Measurements from ENCODE around the gene CAMK1D. TPM values are rescaled to one million over a fixed set of nuclear protein-coding genes. Genes with fewer than 3 reads are reported as not detected.

CAMK1D gene
- total RNA-seq, 3 donors from 2014 or later: 4.4 to 17.3 (median 5.2) TPM

GRCh38 chr10:12390733-12391132, 41.4 kb downstream of the CAMK1D start:
- Histone ChIP-seq H3K4me3 (no peak overlapping the region), H3K4me1 (no peaks in the 10 kb centered on the region), H3K27me3 (no peaks in the 10 kb centered on the region), H3K9me3 (no peaks in the 10 kb centered on the region), H3K36me3 (no peaks in the 10 kb centered on the region), H3K27ac (no peak overlapping the region)
- DNase-seq (ENCODE audit: low spot score in 2 of 2): no peak
- TF ChIP-seq CTCF (IDR thresholded peaks at IDR 0.05) (no peak), POLR2AphosphoS5 (IDR thresholded peaks at IDR 0.05) (no peak)
- intact Hi-C loops (cut with DNase I; ENCODE audit: low total_unique reads): no loop called here

GRCh38 chr10:12391206-12391605, 41.9 kb downstream of the CAMK1D start:
- intact Hi-C loops (cut with DNase I; ENCODE audit: low total_unique reads): no loop called here
- H3K27ac ChIP-seq: no peak overlapping the region
- TF ChIP-seq POLR2A (IDR thresholded peaks at IDR 0.05) (no peak), CTCF (IDR thresholded peaks at IDR 0.05) (no peak), POLR2AphosphoS5 (IDR thresholded peaks at IDR 0.05) (no peak)
- H3K4me1 ChIP-seq: no peaks in the 10 kb centered on the region
- H3K9me3 ChIP-seq: no peaks in the 10 kb centered on the region
- no peak overlapping the region for H3K4me3 ChIP-seq
- H3K27me3 ChIP-seq: no peaks in the 10 kb centered on the region
- no peak for DNase-seq (ENCODE audit: low spot score in 2 of 2)
- H3K36me3 ChIP-seq: no peaks in the 10 kb centered on the region

GRCh38 chr10:12393831-12394230, 44.5 kb downstream of the CAMK1D start:
- Histone ChIP-seq H3K4me1 (no peaks in the 10 kb centered on the region), H3K36me3 (no peaks in the 10 kb centered on the region), H3K4me3 (no peak overlapping the region), H3K27me3 (no peaks in the 10 kb centered on the region), H3K9me3 (no peaks in the 10 kb centered on the region), H3K27ac (no peak overlapping the region)
- intact Hi-C loops (cut with DNase I; ENCODE audit: low total_unique reads): no loop called here
- no peak for DNase-seq (ENCODE audit: low spot score in 2 of 2)
- TF ChIP-seq POLR2A (IDR thresholded peaks at IDR 0.05) (no peak), POLR2AphosphoS5 (IDR thresholded peaks at IDR 0.05) (no peak), CTCF (IDR thresholded peaks at IDR 0.05) (no peak)

- intact Hi-C loops (cut with DNase I; ENCODE audit: low total_unique reads): no loop called here
- H3K4me3 ChIP-seq: no peak overlapping the region
- DNase-seq (ENCODE audit: low spot score in 2 of 2): no peak
- no peak overlapping the region for H3K27ac ChIP-seq
- TF ChIP-seq CTCF (IDR thresholded peaks at IDR 0.05) (no peak), POLR2A (IDR thresholded peaks at IDR 0.05) (no peak), POLR2AphosphoS5 (IDR thresholded peaks at IDR 0.05) (no peak)
- no peaks in the 10 kb centered on the region for H3K9me3 ChIP-seq
- H3K4me1 ChIP-seq: no peaks in the 10 kb centered on the region
- H3K36me3 ChIP-seq: no peaks in the 10 kb centered on the region
- H3K27me3 ChIP-seq: no peaks in the 10 kb centered on the region
Observed at GRCh38 chr10:12394241-12395033, 45.1 kb downstream of the CAMK1D start.

- no peaks in the 10 kb centered on the region for H3K36me3 ChIP-seq
- TF ChIP-seq POLR2A (IDR thresholded peaks at IDR 0.05) (no peak), POLR2AphosphoS5 (IDR thresholded peaks at IDR 0.05) (no peak), CTCF (IDR thresholded peaks at IDR 0.05) (no peak)
- H3K27me3 ChIP-seq: no peaks in the 10 kb centered on the region
- no peaks in the 10 kb centered on the region for H3K9me3 ChIP-seq
- H3K4me1 ChIP-seq: no peaks in the 10 kb centered on the region
- H3K27ac ChIP-seq: no peak overlapping the region
- H3K4me3 ChIP-seq: no peak overlapping the region
- DNase-seq (ENCODE audit: low spot score in 2 of 2): no peak
- intact Hi-C loops (cut with DNase I; ENCODE audit: low total_unique reads): no loop called here
Observed at GRCh38 chr10:12396093-12396492, 46.7 kb downstream of the CAMK1D start.

All from breast epithelium (tissue), 4 donors.